ENCODE measurements around the gene MYH14.

DNA sequence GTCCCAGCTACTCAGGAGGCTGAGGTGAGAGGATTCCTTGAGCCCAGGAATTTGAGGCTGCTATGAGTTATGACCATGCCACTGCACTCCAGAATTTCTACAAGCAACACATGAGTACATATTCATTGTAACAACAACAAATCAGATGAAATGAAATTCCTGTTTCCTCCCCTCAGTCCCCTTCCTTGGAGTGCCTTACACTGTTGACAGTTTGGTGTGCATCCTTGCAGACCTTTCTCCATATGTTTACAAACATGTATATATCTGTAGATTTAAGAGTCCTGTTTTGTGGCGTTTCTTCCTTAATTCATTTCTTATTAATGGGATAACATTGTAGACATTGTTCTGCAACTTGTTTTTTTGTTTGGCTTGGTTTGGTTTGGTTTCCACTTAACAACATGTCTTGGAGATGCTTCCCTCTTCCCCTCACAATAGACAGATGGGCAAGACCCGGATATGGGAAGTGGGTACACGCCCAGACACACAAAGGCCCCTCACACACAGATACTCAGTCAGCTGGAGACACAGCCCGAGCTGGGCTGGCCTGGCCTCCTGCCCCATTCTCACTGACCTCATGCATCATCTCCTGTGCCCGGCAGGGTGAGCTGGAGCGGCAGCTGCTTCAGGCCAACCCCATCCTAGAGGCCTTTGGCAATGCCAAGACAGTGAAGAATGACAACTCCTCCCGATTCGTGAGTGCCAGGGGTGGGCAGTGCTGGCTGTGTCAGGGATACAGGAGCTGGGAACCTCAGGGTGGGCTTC lies 21.7 kb downstream of the MYH14 start:
- TF ChIP-seq, protein P1, sequence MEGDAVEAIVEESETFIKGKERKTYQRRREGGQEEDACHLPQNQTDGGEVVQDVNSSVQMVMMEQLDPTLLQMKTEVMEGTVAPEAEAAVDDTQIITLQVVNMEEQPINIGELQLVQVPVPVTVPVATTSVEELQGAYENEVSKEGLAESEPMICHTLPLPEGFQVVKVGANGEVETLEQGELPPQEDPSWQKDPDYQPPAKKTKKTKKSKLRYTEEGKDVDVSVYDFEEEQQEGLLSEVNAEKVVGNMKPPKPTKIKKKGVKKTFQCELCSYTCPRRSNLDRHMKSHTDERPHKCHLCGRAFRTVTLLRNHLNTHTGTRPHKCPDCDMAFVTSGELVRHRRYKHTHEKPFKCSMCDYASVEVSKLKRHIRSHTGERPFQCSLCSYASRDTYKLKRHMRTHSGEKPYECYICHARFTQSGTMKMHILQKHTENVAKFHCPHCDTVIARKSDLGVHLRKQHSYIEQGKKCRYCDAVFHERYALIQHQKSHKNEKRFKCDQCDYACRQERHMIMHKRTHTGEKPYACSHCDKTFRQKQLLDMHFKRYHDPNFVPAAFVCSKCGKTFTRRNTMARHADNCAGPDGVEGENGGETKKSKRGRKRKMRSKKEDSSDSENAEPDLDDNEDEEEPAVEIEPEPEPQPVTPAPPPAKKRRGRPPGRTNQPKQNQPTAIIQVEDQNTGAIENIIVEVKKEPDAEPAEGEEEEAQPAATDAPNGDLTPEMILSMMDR (optimal IDR thresholded peaks at IDR 0.05 in 1 of 3, IDR thresholded peaks at IDR 0.05 in 1 of 3, conservative IDR thresholded peaks at IDR 0.05 in 1 of 3; ENCODE audit: extremely low read depth in 1 of 3, insufficient read depth in 2 of 3, low read length in 3 of 3) = no peak
- no peak for TF ChIP-seq EZH2 (IDR thresholded peaks at IDR 0.05; ENCODE audit: low read length)
